NCI-H748 treated with DMSO at 0.1 percent for 48 hours (cell line): ENCODE data around the gene SPTSSB.
A peak's percentile ranks its signal among the peaks of the same experiment; 100 is the strongest.

Experiments used
- DNase-seq: peaks from one replicate; lab custom pipeline; 2025; lab: John Stamatoyannopoulos, UW

The SPTSSB gene

DNA sequence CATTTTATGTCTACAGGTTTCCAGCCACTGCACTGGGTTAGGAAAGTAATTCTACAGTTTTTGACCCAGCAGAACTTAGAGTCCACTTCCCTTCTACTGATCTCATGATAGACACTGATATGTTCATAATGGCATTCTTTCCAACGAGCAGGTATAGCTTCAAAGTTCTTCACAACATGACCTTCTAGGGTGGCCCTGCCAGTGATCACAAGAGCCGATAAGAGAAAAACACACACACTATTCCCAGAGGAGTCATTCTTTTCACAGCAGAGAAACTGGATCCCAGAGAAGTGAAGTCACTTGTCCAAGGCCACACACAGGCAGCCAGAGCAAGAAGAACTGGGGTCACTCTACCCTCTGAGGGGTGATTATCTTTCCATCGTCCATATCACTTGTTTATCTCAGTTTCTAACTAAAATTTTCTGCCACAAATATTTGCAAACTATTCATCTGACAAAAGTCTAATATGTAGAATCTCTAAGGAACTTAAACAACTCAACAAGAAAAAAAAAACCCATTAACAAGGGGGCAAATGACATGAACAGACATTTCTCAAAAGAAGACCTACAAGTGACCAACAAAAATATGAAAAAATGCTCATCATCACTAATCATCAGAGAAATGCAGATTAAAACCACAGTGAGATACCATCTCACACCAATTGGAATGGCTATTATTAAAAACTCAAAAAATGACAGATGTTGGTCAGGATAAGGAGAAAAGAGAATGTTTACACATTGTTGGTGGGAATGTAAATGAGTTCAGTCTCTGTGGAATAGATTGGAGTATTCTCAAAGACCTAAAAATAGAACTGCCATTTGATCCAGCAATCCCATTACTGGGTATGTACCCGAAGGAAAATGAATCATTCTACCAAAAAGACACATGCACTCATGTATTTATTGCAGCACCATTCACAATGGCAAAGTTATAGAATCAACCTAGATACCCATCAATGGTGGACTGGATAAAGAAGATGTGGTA is 31.5 kb downstream of the SPTSSB start:
- DNase-seq = no peak

DNA sequence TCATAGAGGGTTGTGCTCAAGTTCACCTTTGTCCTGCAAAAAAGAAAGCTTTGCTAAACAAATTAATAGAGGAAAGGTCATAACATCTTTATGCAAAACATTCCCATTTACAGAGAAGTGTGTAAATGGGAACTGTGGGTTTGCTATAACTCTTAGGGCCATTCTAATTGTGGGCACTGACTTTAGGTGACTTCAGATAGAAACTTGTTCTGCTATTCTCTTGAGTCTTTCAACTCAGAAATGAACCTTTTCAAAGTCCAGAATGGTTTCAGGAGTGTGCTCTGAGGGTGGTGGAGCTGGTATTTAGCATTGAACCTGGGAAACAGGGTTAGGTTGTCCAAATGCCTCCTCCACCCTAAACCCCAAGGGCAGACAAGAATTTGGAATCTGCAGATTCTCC is 34.0 kb downstream of the SPTSSB start:
- no peak for DNase-seq

DNA sequence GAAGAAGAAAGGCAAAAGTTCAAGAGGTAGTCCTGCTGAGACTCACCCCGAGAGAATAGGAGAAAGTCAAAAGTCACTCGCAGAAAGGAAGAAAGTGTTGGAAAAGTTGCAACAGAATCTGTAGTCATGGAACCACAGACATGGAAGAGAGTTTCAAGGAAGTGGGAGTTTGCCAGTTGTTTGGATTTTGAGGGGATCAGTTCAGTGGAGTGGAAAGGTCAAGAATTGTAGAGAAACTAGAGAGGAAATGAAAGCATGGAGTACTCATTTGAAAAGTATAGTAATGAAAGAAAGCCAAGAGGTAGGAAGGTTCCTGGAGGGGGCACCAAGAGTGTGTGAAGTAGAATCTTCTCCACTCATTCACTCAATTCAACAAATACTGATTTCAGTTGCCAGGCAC is 34.7 kb downstream of the SPTSSB start:
- DNase-seq = no peak

DNA sequence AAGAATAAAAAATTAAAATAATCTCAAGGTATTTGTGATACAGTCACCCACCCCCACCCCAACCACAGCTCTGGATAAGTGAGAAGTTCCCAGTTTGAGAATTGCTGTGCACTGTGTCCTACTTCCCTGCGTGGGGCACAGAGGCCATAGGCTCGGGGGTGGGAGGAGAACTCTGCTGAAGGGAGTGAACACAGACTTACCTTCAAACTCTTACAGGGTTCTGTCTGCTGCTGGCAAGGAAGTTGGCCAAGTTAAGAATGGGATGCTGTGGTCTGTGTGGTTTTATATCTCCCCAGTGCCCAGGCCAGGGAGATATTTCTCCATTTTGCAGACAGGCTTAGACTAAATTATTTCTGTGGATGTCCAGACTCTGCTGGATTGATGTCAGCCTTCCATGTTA is 37.6 kb downstream of the SPTSSB start:
- no peak for DNase-seq

DNA sequence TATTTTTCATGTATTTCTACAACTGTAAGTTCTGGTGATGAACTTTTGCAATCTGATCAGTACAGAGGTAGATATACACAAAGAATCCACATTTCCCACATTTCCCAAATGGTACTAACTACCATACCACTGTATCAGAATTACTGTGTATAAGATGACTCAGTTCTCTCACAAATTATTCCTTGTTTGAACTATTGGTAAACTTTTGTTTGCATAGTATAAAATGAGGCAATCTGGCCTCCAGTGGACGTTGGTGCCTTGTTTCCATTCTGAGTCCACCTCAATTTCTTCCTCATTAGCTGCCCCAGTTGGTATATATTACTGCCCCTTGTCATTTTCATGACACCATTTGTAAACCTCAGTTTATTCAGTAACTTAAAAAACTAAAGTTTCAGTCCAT is 38.5 kb downstream of the SPTSSB start:
- no peak for DNase-seq

DNA sequence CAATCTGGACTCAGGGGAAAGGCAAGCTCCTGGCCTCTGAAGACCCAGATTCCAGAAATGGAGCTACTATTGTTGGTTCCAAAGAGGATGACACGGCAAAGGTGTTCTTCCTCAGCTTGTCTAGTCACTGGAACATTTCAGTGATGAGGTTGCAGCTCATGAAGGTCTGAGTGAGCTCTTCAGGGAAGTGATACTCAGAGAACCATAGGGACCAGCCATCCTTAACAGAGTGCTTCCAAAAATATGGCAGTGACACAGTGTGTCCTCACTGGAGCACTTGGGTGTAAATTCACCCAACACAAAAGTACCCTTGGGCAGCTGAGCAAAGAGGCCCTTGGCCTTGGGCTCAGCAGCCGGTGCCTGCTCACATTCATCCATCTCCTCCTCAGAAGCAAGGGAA is 46.3 kb downstream of the SPTSSB start:
- no peak for DNase-seq

DNA sequence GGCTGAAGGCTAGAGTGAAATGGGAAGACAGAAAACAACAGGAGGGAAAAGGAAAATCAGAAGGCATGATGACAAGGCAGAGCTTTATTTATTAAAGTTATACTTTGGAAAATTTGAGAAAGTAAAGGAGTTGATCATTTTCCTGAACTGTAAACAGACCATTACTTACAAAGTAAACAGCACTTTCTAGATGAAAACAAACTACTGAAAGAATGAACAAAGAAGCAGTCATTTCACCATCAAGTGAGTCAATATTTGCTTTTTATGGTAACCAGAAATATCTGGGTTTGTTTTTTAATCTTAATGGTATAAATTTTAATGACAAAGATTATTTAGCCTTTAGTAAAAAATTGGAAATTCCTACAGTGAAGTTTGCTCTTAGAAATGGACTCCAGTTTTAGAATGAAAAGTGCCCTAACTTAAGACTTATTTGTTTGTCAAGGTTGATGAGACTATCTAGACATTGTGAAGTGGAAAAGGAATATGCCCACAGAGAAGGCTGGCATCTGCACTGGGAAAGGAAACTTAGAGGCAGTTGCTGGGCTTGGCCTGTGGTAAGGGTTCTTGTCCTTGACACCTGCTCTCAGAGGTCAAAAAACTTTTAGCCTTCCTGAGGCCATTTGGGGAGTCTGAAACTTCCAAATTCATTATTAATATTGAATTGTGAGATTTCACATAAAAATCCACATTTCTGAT is 47.2 kb downstream of the SPTSSB start:
- no peak for DNase-seq

DNA sequence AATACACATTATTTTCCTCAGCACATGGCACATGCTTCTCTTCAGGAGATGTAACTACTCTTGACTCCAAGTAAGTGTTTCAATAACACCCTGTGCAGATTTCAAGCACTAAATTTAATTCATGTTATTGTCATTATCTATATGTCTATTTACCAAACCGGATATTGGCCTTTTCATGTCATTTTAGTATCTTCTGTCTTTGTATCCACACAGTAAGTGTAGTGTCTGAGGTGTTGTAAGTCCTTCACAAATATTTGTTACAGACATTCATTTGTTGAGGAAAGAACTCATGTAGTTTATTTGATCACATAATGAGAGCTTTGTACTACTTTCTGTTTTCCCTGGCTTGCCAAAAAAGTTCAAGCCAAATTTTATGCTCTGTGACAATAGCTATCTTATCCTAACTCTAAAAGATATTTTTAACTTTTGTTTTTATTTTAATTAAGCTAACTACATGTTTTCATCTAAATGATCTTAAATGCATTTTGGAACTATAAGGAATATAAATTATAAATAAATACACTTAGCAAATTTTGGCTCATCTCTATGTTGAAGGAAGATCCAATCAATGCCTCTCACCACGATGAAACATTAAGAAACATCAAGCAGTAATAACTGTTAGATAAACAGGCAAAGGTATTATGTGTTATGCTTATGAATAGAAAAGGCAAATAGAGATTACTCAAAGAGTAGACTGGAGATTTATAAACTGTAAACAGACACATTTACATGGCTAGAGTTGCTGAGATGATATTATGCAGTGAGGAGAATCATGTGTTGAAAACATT is 48.3 kb downstream of the SPTSSB start:
- peak; percentile 16 for DNase-seq

DNA sequence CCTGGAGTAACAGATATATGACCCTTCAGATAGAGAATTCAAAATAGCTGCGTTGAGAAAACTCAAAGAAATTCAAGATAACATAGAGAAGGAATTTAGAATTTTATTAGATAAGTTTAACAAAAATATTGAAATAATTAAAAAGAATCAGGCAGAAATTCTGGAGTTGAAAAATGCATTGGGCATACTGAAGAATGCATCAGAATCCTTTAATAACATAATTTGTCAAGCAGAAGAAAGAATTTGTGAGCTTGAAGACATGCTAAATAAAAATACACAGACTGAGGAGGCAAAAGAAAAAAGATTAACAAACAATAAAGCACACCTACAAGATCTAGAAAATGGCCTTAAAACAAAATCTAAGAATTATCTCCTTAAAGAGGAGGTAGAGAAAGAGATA is 50.5 kb downstream of the SPTSSB start:
- no peak for DNase-seq

DNA sequence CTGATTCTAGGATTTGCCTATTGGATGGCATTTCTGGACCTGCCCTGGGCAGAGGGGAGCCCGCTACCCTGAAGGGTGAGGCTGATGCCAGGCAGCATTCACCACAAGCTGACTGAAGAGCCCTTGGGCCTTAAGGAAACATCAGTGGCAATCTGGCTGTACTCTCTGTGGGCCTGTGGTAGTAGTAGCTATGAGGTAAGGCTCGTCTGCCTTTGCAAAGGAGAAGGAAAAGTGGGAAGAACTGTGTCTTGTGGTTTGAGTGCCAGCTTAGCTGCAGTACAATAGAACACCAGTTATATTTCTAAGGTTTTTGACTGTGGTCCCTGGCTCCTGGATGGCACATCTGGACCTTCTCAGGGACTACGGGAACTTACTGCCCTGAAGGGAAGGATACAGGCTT is 51.5 kb downstream of the SPTSSB start:
- DNase-seq = no peak

DNA sequence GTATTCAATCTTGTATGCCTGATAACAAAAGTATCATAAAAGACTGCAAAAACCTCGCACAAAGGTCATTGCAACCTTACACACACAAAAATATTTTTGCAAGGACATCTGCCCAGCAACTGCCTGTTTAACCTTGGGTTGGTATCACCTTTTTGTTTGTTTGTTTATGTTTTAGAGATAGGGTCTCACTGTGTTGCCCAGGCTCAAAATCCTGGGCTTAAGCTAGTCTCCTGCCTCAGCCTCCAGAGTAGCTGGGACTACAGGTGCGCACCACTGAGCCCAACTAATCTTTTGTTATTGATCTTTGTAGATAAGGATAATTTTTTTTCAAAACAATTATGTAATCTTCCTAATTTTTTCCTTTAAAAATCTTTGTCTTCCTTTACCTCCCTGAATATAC is 54.2 kb downstream of the SPTSSB start:
- no peak for DNase-seq

DNA sequence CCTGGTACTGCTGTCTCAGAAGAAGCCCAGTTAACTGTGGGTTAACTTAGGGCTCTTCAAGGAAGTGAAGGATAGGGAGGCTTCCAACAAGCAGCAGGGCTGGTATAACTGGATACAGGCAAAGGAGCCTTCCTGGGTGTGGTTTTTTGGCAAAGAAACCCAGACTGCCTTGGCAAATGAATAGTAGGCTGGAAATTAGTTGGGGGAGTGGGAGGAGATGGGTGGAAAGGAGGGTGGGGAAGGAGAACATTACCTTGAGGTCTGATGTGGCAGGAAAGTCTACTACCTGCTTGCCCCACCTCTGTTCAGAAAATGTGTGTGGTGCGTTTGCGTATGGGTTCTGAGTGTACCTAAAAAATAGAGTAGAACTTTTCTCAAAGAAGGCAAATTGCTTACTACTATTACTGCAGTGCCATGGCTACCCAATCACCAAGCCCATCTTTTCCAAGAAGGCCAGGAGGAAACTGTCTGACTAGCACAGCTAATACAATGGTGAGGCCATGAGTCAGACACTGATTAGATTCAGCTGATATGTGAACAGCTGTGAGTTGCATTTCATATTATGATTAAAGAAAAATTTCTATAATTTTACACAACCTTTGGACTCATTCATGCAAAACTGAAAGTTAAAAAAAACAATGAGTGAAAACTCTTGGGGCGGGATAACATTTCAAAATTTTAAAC is 55.2 kb downstream of the SPTSSB start:
- DNase-seq = no peak

DNA sequence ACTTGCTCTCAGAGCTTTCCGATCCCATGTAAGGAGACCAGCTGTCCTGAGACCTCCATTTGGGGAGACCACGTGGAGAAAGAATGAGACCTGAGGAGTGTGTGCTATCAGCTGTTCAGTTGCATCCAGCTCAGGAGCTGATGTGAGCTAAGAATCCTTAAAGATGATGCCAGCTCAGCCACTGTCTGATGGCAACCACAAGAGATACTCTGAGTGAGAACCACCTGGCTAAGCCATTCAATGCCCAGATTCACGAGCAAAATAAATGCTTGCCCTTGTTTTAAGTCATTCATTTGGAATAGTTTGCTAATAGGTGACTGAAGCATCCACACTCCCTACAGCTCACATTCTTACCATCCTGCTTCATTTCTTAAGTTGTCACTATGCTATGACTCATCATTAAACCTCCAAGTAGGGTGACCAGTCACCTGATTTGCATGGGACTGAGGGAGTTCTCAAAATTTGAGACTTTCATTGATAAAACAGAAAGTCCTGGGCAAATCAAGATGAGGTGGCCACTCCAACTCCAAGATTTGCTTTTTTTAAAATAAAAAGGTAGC is 56.4 kb downstream of the SPTSSB start:
- DNase-seq = no peak

DNA sequence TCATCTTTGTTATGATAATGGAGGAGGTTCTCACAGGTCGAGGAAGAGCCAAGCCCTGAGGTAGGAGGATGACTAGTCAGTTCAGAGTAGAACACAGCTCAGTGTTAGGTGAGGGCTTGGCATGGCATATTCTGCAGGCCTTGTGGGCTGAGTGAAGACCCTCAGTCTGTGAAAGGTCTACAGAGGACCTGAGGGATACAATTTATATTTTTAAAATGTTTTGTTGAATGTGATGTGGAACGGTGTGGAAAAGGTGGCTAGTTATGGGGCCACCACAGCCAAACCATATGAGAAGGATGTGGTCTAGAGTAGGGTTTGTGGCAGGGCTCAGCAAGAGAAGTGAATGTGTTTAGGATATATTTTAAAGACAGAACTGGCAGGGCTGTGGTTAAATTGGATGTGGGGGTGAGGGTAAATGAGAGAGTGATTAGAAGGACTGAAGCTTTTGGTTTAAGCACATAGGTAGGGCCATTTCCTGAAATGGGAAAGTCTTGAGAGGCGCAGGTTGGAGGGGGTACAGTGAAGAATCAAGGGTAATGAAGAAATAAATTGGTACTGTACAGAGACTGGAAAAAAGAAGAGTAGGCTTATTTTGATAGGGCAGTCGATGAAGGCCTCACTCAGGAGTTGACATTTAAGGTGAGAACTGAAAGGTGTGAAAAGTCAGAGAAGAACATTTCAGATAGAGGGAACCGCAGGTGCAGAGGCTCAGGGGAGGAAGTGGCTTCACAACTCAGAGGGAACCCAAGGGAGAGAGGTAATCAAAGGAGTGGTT is 60.5 kb downstream of the SPTSSB start:
- DNase-seq = no peak

DNA sequence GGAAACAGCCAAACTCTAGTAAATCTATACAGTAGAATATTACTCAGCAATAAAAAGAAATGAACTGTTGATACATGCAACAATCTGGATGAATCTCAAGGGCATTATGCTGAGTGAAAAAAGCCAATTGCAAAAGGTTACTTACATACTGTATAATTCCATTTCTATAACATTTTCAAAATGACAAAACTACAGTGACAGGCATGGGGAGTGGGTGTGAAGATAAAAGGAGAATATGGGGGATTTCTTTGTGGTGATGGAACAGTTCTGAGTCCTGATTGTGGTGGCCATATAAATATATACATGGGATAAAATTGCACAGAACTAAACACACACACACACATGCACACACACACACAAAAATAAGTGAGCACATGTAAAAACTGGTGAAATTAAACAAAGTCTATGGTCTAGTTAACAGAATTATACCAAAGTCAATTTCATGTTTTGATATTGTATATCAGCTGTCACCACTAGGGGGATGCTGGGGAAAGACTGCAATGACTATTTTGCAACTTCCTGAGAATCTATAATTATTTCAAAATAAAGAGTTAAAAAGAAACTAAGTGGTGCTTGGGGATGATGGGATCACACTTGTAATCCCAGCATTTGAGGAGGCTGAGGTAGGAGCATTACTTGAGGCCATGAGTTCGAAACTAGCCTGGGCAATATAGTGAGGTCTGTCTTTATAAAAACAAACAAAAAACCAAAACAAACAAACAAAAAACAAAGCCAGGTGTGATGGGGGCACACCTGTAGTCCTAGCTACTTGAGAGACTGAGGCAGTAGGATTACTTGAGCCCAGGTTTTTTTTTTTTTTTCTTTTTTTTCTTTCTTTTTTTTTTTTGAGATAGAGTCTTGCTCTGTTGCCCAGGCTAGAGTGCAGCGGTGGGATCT is 66.0 kb downstream of the SPTSSB start:
- no peak for DNase-seq

DNA sequence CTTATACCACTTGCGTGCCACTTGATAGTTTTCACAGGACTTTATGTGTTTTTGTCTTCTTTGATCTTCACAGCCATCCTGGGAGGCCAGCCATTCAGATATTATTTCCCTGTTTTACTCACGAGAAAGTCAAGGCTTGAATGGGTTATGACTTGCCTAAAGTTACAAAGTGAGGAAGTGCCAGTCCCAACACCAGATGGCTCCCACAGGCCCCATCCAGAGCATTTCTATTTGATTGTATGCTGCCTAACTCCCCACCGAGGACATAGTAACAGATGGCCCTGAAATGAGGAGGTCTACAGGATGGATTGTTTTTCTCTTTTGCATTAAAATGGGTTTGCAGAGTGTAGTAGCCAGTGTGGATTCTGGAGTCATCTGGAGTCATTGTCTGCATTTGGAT is 74.5 kb downstream of the SPTSSB start:
- no peak for DNase-seq

DNA sequence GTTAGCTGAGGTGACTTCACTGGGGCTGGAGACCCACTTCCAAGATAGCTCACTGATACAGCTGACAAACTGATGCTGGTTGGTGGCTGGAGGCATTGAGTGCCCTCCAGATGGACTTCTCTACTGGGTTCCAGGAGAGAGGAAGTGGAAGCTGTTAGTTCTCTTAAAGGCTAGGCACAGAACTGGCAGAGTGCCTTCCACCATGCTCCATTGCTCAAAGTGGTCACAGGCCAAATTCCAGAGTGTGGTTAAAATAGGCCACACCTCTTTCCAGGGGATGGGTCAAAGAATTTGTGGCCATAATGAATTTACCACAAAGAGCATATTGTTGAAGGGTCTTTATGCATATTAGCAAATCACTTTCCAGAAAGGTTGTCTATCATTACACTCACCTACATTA is 76.0 kb downstream of the SPTSSB start:
- no peak for DNase-seq
